Peyer's patch (tissue), 4 donors: ENCODE data around the gene ANKFY1. TPM values are rescaled to one million over a fixed set of nuclear protein-coding genes. Genes with fewer than 3 reads are reported as not detected.

Experiments
- DNase-seq, 3 donors: peaks; one replicate each; pipeline ENCODE4 v3.0.0-alpha.2; 2017 to 2019
- H3K27ac ChIP-seq, 4 donors: fragments of 200-600 bp; sonication (generic); one replicate each; pipeline ENCODE4 v1.5.1; 2016 to 2019
- H3K27me3 ChIP-seq, 2 donors: fragments of 200-600 bp; sonication (generic); one replicate each; pipeline ENCODE4 v1.5.1; 2019
- H3K36me3 ChIP-seq, 3 donors: fragments of 200-600 bp; sonication (generic); one replicate each; pipeline ENCODE4 v1.5.1; 2016 to 2019
- H3K4me1 ChIP-seq, 4 donors: fragments of 200-600 bp; sonication (generic); one replicate each; pipeline ENCODE4 v1.5.1; 2016 to 2019
- H3K4me3 ChIP-seq, 4 donors: fragments of 200-600 bp; sonication (generic); 1 replicate in 3 of 4; 2 replicates in 1 of 4; pipeline ENCODE4 v1.5.1; 2016 to 2019; ENCODE audit warnings: mild to moderate bottlenecking in 1 of 4
- H3K9me3 ChIP-seq, 4 donors: fragments of 200-600 bp; sonication (generic); one replicate each; pipeline ENCODE4 v1.5.1; 2016 to 2019; ENCODE audit warnings: mild to moderate bottlenecking in 1 of 4
- POLR2A ChIP-seq, 2 donors: fragments of 450-650 bp; IDR thresholded peaks; one replicate each; pipeline ENCODE4 v1.5.1; 2017; ENCODE audit warnings: antibody characterized with exemption in 2 of 2, mild to moderate bottlenecking in 2 of 2, moderate library complexity in 2 of 2
- small RNA-seq, 2 donors: library from RNA; depleted of rRNA; stranded (forward); fragments of <200 nt; gene quantifications; one replicate each; pipeline ENCODE3, GENCODE V24; 2016
- total RNA-seq, 4 donors: library from RNA; depleted of rRNA; stranded (reverse); fragments of >200 nt; gene quantifications; one replicate each; pipeline ENCODE4 v1.1.0, GENCODE V29; 2016
- TF ChIP-seq, protein P1 (sequence below), 6 experiments: fragments of 450-650 bp in 4 of 6; fragments of 200-600 bp in 2 of 6; sonication (generic) in 1 of 6; IDR thresholded peaks; one replicate each; pipeline ENCODE4 v1.5.1; 2017 to 2019; ENCODE audit warnings: antibody characterized with exemption in 6 of 6, mild to moderate bottlenecking in 3 of 6, moderate library complexity in 1 of 6

Gene ANKFY1
- total RNA-seq, 4 donors from 2014 or later: 40.8 to 57.1 (median 48.5) TPM

DNA sequence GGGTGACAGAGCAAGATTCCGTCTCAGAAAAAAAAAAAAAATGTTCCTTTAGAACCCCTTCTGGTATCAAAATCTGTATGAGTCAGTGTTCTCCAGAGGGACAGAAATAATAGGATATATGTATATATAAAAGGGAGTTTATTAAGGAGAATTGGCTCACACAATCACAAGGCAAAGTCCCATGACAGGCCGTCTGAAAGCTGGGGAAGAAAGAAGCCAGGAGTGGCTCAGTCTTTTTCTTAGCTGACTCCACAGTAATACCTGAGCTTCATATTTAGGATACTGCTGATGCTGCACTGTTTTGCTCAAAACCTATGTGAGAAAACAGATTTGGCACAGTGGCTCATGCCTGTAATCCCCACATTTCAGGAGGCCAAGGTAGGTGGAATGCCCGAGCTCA is 143.4 kb downstream of the ANKFY1 start:
- H3K4me1 ChIP-seq: peaks cover 0 to 8% (median 0%) of the 10 kb centered on the region in 4 donors
- DNase-seq: no peak
- H3K27ac ChIP-seq: no peak overlapping the region
- H3K36me3 ChIP-seq: peaks cover 0 to 84% (median 0%) of the 10 kb centered on the region in 3 donors
- H3K4me3 ChIP-seq: no peak overlapping the region
- no peaks in the 10 kb centered on the region for H3K27me3 ChIP-seq
- TF ChIP-seq POLR2A (IDR thresholded peaks at IDR 0.05): no peak
- TF ChIP-seq, protein P1, sequence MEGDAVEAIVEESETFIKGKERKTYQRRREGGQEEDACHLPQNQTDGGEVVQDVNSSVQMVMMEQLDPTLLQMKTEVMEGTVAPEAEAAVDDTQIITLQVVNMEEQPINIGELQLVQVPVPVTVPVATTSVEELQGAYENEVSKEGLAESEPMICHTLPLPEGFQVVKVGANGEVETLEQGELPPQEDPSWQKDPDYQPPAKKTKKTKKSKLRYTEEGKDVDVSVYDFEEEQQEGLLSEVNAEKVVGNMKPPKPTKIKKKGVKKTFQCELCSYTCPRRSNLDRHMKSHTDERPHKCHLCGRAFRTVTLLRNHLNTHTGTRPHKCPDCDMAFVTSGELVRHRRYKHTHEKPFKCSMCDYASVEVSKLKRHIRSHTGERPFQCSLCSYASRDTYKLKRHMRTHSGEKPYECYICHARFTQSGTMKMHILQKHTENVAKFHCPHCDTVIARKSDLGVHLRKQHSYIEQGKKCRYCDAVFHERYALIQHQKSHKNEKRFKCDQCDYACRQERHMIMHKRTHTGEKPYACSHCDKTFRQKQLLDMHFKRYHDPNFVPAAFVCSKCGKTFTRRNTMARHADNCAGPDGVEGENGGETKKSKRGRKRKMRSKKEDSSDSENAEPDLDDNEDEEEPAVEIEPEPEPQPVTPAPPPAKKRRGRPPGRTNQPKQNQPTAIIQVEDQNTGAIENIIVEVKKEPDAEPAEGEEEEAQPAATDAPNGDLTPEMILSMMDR (IDR thresholded peaks at IDR 0.05): no peak
- no peaks in the 10 kb centered on the region for H3K9me3 ChIP-seq

DNA sequence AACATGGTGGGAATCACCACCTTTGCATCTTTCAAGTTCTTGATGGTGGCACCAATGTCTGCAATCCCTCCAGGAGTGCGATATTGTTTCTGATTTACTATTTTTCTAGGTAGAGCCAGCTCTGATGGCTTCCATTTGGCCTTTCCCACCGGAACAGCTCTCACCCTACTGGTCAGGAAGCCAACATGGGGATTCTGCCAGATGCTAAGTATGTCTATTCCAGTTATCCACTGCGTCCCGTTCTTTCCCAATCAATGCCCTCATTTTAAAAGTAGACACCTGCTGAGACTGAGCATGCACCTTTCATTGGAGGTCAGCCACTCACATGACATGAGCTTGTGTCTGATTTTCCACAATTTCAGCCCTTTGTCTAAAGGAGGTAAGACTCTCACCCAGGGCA is 144.5 kb downstream of the ANKFY1 start:
- Histone ChIP-seq H3K4me3 (no peak overlapping the region), H3K36me3 (peaks cover 0 to 94% (median 0%) of the 10 kb centered on the region in 3 donors), H3K4me1 (peaks cover 0 to 8% (median 0%) of the 10 kb centered on the region in 4 donors), H3K9me3 (no peaks in the 10 kb centered on the region), H3K27ac (no peak overlapping the region), H3K27me3 (no peaks in the 10 kb centered on the region)
- TF ChIP-seq, protein P1 (IDR thresholded peaks at IDR 0.05): no peak
- TF ChIP-seq POLR2A (IDR thresholded peaks at IDR 0.05): no peak
- no peak for DNase-seq

DNA sequence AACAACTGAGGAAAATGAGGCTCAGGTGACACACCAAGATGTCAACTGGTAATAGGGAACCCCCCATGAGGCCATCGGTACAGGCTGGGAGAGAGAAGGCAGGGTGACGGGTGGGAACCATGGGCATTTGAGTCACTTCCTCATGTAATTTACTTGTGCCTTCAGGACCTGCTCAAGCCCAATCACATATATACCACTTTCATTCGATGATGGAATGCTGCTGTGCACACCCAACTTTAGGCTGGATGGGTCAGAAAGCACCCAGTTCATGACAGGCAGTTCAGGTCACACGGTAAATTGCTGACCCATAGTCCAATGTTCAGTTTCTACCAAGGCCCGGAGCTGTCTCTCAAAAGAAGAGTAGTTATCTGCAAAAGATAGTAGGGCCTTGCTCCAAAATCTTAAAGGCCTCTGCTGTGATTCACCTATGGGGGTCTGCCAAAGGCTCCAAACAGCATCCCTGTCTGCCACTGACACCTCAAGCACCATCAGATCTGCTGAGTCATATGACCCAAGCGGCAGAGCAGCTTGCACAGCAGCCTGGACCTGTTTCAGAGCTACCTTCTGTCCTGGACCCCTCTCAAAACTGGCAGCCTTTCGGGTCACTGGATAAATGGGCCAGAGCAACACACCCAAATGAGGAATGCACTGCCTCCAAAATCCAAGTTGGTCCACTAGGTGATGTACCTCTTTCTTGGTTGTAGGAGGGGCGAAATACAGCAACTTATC is 145.6 kb downstream of the ANKFY1 start:
- H3K36me3 ChIP-seq: peaks cover 0 to 98% (median 0%) of the 10 kb centered on the region in 3 donors
- H3K4me1 ChIP-seq: peaks cover 0 to 8% (median 0%) of the 10 kb centered on the region in 4 donors
- H3K4me3 ChIP-seq: no peak overlapping the region
- DNase-seq: peak in 1 of 3 donors; percentile 52
- TF ChIP-seq, protein P1 (IDR thresholded peaks at IDR 0.05): no peak
- TF ChIP-seq POLR2A (IDR thresholded peaks at IDR 0.05): no peak
- peak overlapping the region in 1 of 4 donors; percentile 48 for H3K27ac ChIP-seq
- H3K9me3 ChIP-seq: no peaks in the 10 kb centered on the region
- no peaks in the 10 kb centered on the region for H3K27me3 ChIP-seq

DNA sequence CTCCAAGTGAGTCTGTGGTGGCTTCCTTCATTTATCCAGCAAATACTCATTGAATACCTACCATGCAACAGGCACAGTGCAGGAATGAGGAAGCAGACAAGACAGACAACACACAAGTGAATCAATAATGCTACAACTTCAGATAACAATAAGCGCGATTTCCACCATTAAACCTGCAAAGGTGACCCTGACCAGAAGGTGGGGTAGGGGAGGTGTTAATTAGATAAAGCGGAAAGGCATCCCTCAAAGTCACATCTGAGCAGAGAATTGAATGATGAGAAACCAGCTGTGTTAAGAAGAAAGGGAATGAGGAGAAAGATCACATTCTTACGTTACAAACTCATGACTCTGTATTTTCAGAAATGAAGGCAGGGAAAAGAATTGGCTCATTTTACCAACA is 147.3 kb downstream of the ANKFY1 start:
- peak in 1 of 3 donors; percentile 13 for DNase-seq
- TF ChIP-seq, protein P1 (IDR thresholded peaks at IDR 0.05): no peak
- no peak for TF ChIP-seq POLR2A (IDR thresholded peaks at IDR 0.05)
- Histone ChIP-seq H3K9me3 (no peaks in the 10 kb centered on the region), H3K4me3 (no peak overlapping the region), H3K27ac (no peak overlapping the region), H3K36me3 (peaks cover 0 to 98% (median 0%) of the 10 kb centered on the region in 3 donors), H3K4me1 (peaks cover 0 to 8% (median 0%) of the 10 kb centered on the region in 4 donors), H3K27me3 (no peaks in the 10 kb centered on the region)

Small RNA genes lying within 50 kb of the gene (small RNA-seq; reads per million reads assigned to genes)
- 0 reads per million in 2 donors for gene RF00019

Other genes with a start within 250 kb of the ANKFY1 start
- 100 to 1,000 TPM; 167 to 754 (median 598) TPM for gene ZZEF1, start 120.9 kb downstream of the ANKFY1 start, total RNA-seq
- 10 to 100 TPM; 15.7 to 39.9 (median 25.3) TPM for gene CYB5D2, start 120.8 kb downstream of the ANKFY1 start, total RNA-seq
- 10 to 100 TPM; 26.4 to 54.1 (median 35.7) TPM for gene UBE2G1, start 102.7 kb upstream of the ANKFY1 start, total RNA-seq
- 1 to 10 TPM in 2 of 4 donors, not detected in 2; 1.1 to 2.0 TPM for gene SPNS3, start 170.0 kb upstream of the ANKFY1 start, total RNA-seq
- 10 to 100 TPM; 12.4 to 81.0 (median 31.9) TPM for gene SPNS2, start 234.9 kb upstream of the ANKFY1 start, total RNA-seq